ENCODE measurements around the gene KAZALD1. TPM values are rescaled to one million over a fixed set of nuclear protein-coding genes. Genes with fewer than 3 reads are reported as not detected.

Gene KAZALD1
- total and polyA plus RNA-seq, 10 donors: 11.6 to 67.3 (median 31.0) TPM

DNA sequence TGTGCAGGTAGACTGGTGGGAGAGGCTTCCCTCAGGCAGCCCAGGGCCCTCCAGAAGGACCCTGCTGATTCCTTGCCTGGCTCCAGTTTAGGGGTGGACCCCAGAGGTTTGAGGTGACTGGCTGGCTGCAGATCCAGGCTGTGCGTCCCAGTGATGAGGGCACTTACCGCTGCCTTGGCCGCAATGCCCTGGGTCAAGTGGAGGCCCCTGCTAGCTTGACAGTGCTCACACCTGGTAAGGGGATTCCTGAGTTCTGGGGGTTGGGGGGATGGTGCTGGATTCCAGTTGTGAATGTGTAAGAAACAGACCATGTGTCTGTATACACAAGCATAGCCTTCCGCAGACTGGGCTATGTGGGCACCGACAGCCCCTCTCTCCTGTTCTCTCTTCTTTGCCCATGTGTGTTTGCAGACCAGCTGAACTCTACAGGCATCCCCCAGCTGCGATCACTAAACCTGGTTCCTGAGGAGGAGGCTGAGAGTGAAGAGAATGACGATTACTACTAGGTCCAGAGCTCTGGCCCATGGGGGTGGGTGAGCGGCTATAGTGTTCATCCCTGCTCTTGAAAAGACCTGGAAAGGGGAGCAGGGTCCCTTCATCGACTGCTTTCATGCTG, 2.7 kb downstream of the KAZALD1 start:
- peaks cover 32 to 86% (median 75%) of the 10 kb centered on the region in 6 donors for H3K4me1 ChIP-seq
- peak overlapping the region in 5 of 8 donors; percentile 20 to 98 (median 96) for H3K27ac ChIP-seq
- H3K36me3 ChIP-seq: no peaks in the 10 kb centered on the region
- peak overlapping the region in 1 of 8 donors; percentile 63 for H3K4me3 ChIP-seq
- peaks cover 0 to 68% (median 33%) of the 10 kb centered on the region in 7 donors for H3K27me3 ChIP-seq (replicated peaks in 1 of 7)
- TF ChIP-seq, protein P1, sequence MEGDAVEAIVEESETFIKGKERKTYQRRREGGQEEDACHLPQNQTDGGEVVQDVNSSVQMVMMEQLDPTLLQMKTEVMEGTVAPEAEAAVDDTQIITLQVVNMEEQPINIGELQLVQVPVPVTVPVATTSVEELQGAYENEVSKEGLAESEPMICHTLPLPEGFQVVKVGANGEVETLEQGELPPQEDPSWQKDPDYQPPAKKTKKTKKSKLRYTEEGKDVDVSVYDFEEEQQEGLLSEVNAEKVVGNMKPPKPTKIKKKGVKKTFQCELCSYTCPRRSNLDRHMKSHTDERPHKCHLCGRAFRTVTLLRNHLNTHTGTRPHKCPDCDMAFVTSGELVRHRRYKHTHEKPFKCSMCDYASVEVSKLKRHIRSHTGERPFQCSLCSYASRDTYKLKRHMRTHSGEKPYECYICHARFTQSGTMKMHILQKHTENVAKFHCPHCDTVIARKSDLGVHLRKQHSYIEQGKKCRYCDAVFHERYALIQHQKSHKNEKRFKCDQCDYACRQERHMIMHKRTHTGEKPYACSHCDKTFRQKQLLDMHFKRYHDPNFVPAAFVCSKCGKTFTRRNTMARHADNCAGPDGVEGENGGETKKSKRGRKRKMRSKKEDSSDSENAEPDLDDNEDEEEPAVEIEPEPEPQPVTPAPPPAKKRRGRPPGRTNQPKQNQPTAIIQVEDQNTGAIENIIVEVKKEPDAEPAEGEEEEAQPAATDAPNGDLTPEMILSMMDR (IDR thresholded peaks at IDR 0.05 in 8 of 11, conservative IDR thresholded peaks at IDR 0.05 in 3 of 11): no peak
- TF ChIP-seq POLR2A (IDR thresholded peaks at IDR 0.05): no peak
- no peak for TF ChIP-seq POLR2AphosphoS5 (IDR thresholded peaks at IDR 0.05)
- no peak for DNase-seq
- intact Hi-C loops (cut with DNase I; ENCODE audit: low total_unique reads): no loop called here
- no peaks in the 10 kb centered on the region for H3K9me3 ChIP-seq
- WGBS, 5 donors: 77 to 86% (median 85%) methylated on average over 6 to 9 of the region's 9 CpGs

DNA sequence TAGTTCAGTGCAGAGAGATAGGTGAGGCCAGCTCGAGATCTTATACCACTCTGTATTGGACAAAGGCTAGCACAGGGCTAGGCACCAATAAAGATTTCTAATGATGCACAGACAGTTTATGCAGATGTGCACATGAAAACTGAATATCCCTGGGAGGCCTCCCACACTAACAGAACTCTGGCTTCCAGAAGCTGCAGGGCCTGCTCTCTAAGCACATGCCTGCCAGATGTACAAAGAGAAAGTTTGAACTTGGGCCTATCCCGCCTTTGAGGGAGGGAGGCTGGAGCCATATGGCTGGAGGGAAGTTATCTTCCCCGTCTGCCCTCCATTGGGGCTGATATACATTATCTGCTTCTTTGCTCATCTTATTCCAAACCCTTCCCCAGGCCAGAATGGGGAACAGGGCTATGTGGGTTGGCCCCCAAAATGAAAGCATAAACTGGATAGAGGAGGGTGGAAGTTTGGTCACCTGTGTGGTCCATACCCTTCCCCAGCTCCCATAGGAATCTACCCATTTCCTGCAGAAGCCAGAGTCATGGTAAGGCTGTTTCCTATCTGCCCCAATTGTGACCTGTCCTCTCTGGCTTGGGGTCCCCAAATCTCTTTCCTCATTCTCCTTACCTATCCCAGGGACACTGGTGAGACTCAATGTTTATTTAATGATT, 3.8 kb downstream of the KAZALD1 start:
- DNase-seq: no peak
- Histone ChIP-seq H3K36me3 (no peaks in the 10 kb centered on the region), H3K27me3 (replicated peaks in 1 of 7) (peaks cover 0 to 68% (median 33%) of the 10 kb centered on the region in 7 donors), H3K27ac (peak overlapping the region in 6 of 8 donors; percentile 69 to 96 (median 76)), H3K4me3 (peak overlapping the region in 4 of 8 donors; percentile 58 to 78 (median 68)), H3K4me1 (peaks cover 32 to 83% (median 66%) of the 10 kb centered on the region in 6 donors), H3K9me3 (no peaks in the 10 kb centered on the region)
- TF ChIP-seq POLR2A (IDR thresholded peaks at IDR 0.05) (no peak), POLR2AphosphoS5 (IDR thresholded peaks at IDR 0.05) (no peak)
- TF ChIP-seq, protein P1 (IDR thresholded peaks at IDR 0.05 in 8 of 11, conservative IDR thresholded peaks at IDR 0.05 in 3 of 11): no peak
- 66 to 78% (median 69%) methylated on average over 3 of the region's 3 CpGs for WGBS, 5 donors
- intact Hi-C loops (cut with DNase I; ENCODE audit: low total_unique reads): no loop called here

DNA sequence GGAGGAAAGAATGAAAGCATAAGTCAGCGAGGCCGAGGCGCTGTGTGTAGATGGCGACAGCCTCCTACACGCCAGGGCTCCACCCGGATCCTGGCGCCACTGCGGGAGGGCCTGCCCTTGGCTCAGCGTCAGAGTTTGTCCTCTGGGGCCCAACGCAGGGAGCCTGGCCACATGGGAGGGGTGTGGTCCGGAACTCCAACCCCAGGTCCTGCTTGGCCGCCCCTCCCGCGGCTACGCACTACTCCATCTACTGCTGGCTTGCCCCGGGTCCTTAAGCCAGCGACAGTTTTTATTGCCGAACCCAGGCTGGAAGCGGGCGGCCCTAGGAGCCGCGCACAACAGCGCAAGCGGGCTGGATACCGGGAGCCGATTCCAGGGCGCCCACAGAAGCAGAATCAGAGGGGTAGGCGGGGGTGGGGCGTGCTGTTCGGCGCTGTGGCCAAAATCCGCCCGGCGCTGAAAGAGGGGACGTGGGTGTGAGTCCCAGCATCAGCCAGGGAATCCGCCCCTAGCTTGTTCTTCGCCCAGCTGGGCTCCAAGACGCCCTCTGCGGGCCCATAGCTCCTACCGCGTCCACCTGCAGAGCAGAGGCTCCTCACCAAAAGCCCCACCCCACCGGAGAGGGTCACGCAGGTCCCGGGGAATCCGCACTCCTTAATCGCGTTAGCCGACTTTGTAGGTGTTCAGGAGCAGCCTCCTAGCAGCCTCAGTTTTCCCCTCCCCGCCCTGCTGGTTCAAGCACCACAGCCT, 4.5 kb downstream of the KAZALD1 start:
- 6 to 7% (median 6%) methylated on average over 27 to 49 of the region's 49 CpGs for WGBS, 5 donors
- H3K4me1 ChIP-seq: peaks cover 30 to 85% (median 68%) of the 10 kb centered on the region in 6 donors

More for the DNA sequence above, 4.5 kb downstream of the KAZALD1 start:
- peak; percentile 86 for DNase-seq
- H3K27me3 ChIP-seq (replicated peaks in 1 of 7): peaks cover 0 to 66% (median 33%) of the 10 kb centered on the region in 7 donors
- no peaks in the 10 kb centered on the region for H3K9me3 ChIP-seq
- H3K27ac ChIP-seq: peak overlapping the region in 7 of 8 donors; percentile 58 to 96 (median 73)
- peak overlapping the region; percentile 50 to 78 (median 59) for H3K4me3 ChIP-seq
- TF ChIP-seq POLR2AphosphoS5 (IDR thresholded peaks at IDR 0.05) (peak; percentile 47 to 85 (median 78)), POLR2A (IDR thresholded peaks at IDR 0.05) (no peak)
- TF ChIP-seq, protein P1 (IDR thresholded peaks at IDR 0.05 in 8 of 11, conservative IDR thresholded peaks at IDR 0.05 in 3 of 11): peak in 7 of 11 experiments; percentile 15 to 64 (median 45)
- intact Hi-C loops (cut with DNase I; ENCODE audit: low total_unique reads): no loop called here
- H3K36me3 ChIP-seq: no peaks in the 10 kb centered on the region

Measured in spleen (tissue), 11 donors.